HG03571 (cell line): ENCODE results near the gene METTL25.

Experiments used
- ATAC-seq: cut with Tn5 transposase; IDR thresholded peaks from one replicate; pipeline ENCODE4 v1.9.1; 2021; ENCODE audit not compliant: unreplicated experiment

METTL25 gene

DNA sequence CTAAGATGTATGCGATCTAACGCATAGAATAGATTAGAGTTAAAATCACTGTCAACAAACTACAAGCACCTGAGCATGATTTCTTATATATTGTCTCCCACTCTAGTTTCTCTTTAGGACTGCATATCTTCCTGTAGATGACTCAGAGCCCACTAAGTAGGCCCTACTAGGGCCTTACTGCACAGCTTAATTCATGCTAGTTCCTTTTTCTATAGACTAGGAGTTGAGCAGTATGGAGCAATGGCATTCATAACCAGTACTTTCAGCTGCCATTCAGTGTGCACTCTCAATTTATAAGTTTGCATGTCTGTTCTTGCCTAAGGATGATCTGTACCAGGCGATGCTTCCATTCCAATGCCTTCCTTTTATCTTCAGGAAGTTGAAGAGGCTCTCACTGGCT lies 103.5 kb downstream of the METTL25 start:
- no peak for ATAC-seq

DNA sequence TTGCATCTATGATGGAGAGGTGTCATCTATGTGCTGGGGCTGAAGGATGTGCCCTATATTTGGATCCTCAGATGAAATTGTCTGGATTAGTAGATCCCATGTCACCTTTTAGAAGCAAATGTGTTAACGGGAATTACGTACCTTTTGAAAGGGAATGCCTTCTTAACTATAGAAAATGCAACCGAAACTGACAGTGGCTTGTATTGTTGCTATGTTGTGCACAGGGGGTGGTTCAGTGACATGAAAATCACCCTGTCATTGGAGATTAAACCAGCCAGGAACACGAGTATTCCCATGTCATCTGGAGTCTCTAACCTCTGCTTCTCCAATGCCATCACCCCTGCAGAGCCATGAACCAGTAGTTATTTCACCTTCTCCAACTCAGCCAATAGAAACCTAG lies 110.2 kb downstream of the METTL25 start:
- no peak for ATAC-seq

DNA sequence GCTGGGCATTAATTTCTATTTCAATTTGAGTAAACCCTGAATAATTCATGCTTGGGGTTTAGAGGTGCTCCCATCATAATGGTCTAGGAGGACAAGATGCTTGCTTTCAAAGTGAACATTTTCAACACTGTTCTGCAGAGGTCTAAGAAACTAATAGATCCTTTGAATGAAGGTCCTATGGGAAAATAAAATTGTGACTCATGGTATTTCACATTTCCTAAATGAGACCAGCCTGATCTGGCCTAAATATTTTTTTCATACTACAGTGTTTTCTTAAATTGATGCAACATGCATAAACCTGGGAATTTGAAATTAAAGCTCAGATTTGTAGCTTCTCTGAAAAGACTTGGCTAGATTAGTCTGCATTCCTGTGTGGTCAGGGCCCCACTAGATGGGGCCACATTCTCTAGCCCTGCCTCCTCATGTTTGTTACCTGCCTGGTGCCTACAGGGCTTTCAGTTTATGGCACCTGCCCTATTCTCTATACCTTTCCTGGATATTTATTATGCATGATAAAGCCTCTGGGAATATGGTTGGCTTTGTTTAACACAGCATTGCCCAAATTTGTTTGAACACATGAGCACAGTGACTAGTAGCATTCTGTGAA lies 112.7 kb downstream of the METTL25 start:
- ATAC-seq, result no peak

DNA sequence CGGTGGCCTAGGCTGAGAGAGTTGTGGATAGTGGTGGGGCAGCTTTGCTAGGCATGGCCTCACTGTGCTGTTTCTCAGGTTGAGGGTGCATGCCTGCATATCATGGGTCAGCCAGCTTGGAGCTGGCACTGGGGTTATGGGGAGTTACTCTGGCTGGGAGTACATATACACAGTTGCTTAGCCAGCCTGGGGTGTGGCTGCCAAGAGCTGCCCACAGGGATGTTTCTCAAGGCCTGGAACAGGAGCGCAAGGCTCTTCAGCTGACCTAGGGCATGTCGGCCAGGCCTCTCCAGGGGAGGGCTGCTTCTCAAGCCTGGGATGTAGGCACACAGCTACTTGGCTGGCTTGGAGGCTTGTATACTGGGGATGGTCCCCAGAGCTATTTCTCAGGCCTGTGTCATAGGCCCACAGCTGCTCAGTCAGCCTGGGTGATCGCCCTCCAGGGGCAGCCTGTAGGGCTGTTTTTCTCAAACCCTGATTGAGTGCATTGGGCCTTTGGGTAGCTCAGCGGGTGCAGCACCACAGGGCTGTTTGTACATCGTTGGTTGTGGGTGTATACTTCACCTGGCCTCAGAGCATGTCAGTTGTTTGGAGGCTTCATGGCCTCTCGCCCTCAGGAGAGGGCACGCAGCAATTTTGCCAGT lies 114.9 kb downstream of the METTL25 start:
- ATAC-seq, result no peak

DNA sequence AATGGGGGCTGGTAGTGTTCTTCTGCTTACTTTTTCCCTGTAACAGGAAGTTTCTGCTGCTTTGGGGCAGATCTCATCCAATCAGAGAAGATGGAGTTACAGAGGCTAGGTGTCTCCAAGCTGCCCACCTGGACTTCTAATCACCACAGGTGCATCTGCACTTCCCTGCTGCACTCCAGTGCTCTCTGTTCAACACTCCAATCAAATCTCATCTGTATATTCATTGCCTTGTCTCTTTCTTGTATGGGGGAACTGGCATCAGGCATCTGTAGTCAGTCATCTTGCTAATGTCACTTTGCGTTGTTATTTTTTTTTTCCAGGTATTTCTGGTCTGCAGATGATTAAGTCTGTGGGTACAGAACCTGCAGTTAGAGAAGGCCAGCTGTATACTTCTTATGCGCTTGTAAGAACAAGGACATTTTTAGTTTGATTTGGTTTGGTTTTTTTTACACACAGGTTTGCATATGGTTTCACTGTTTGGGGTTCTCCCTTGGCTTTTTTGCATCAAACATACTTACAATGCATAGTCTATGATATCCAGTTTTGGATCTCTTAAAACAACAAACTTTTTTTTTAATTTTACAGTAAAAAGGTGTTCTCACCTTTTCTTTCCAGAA lies 116.0 kb downstream of the METTL25 start:
- ATAC-seq, result no peak

DNA sequence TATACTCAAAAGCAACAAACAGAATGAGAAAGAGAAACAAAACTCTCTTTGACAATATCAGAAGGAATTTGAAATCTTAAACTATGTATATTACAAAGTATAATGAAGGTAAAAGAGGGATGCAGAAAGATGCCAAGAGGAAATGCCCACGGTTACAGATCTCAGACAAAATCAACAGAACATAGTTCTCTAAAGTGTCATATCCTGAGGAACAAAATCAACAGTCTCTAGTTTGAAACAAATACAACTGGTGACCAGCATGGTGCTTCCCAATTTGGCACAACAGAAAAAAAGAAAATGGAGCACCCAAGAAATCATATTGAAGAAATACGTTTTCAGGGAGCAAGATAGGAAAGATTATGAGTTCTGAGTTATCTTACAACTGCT lies 116.5 kb downstream of the METTL25 start:
- ATAC-seq, result no peak

DNA sequence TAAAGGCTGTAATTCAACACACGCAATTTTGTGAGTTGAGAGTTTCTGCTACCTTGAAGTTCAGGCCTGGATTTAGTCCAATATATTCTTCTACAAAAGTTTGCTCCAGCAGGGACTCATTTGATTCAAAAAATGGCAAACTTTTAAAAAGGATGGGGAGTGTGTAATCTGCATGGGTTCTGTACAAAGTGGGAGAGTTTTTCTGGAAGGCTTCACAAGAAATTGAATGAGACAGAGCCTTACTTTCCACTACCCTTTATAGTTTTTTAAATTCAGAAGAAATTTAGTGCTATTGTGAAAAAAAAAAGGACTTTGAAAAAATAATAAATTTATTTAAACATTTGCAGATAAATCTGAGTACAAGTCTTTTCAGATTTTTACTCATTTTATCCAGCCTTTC lies 116.9 kb downstream of the METTL25 start:
- ATAC-seq, result no peak

DNA sequence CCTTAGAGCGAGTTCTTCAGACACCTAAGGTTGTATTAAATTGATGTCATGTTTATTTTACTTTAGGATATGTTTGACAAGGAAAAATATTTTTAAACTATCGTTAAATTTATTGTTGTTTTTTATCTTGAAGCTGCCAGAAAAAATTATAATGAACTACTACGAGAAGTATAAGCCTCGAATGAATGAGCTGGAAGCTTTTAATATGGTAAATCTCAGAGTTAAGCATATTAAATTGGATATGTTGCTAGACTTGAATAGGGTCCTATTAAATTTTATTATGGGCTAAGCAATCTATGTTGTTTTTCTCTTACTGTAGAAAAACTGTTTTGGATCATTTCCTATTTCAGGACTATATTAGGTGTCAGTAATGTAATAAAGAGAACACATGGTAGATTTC lies 118.2 kb downstream of the METTL25 start:
- no peak for ATAC-seq

DNA sequence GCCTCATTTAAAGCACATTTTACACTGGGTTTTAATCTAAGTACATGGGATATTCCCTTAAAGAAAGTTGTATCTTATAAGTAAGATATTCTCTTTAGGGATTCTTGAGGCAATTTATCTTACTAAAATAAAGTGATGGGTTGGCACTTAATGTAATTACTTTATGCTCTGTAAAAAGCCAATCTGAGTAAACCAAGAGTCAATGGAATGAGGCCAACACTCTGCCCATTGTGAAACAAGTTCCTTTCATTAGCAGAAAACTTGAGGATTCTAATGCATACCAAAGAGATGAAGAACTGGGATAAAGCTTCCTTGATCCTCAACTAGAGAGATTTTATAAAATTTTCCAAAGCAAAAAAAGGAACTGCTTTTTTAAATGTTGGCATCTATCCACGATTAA lies 121.2 kb downstream of the METTL25 start:
- no peak for ATAC-seq

DNA sequence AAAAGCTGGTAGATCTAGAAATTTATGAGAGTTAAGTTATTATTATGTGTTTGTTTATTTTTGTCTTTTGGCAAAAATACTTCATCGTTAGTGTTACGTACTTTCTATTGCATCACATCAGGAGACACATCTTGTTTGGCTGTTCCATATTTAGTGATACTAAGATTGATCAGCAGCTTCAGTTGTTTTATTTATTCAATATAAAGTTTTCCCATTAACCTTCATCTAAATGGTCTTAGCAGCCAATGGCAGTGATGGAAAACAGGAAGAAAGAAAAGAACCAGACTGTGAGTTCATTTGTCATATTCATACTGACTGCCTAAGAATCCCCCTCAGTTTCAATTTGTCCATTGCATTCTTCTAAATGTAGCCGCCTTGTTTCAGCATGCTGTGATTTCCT lies 122.3 kb downstream of the METTL25 start:
- ATAC-seq, result no peak

DNA sequence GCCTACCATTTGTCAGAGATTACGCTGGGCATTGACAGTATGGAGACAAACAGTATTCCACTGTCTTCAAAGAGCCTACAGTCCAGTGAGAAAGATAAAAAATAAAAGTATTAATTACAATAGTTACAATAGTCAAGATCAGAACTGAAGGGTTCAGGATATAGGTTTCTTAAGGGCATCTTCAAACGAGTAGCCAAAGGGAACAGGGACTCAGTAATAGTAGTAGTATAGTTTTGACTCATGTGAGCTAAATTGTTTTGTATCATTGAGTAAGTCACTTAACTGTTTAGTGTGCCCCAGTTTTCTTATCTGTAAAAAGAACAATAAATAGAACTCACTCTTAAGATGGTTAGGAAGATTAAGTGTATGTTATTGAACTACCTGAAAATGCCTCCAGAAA lies 123.6 kb downstream of the METTL25 start:
- no peak for ATAC-seq

DNA sequence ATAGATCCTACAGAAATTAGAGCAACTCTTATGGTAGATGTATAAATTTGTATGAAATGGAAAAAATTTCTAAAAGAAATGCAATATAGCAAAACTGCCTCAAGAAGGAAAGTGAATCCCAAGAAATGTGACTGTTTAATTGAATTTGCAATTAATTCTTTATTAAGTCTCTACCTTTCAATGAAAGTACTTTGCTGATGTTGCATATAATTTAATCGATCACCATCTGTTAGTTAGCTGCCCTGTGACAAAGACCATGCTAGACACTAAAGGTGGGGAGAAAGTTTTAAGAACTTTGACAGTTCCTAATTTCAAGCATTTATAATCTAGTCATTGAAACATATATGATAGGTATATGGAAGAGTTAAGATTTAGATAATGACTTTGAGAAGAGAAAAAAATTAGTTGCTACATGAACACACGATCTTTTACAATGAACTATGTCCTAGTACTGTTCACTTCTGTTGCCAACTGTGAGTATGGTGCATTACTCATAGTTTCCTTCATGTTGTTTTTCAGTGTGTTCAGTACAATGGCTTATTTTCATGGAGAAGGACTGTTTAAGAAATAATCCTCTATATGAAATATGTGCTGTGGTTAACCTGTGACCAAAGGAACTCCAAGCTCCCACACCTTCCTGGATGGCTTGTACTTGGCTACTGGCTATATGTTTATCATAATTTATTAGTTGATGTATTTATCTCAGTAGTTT lies 128.4 kb downstream of the METTL25 start:
- no peak for ATAC-seq

DNA sequence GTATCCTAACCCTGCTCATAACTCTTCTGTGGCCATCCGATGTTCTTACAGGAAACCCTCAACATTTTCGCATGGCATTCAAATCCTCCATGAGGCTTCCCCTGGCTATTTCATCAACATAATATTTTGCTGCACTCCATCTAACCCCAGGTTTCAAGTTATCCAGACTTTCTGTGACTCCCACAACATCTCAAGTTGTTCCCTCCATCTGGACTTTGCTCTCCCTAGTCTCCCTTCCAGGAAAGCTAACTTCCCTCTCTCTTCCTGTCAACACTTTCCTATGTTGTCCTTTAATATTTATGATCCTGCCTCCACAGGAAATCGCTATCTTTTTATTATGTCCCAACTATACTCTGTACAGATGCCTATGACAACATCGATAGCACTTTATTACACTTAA lies 146.1 kb downstream of the METTL25 start:
- no peak for ATAC-seq

DNA sequence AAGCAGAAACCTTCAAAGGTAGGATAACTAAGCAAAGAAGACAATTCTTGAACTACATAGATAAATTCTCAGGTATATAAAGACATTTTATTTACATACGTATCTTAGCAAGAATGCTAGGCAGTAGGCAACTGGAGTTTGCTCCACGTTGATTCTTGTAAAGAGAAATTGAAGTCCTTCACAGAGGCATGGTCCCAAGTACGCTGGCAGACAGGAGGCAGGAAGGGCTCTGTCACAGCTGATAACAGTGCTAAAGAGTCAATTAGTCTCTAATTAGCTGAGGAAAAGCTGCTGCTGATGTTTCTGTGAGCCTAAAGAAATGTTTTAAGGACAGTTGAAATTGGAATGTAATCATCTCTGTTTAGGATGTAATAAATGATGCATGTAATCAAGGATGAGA lies 146.8 kb downstream of the METTL25 start:
- no peak for ATAC-seq

DNA sequence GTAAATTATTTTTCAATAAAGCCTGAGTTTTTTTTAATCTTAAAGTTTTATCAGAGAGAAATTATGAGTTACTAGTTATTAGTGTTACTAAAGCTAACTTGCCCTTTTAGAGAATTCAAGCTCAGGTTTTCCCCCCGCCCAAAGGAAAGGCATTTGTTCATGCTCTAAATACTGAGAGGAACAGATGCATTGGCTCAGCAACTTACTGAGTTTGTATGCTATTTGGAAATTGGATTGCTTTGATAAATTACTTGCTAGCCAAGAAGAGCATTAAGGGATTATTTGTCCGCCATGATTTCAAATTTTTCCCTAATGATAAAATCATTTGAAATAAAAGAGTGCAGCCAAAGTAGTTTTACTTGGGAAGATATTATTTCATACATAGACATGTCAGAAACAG lies 149.4 kb downstream of the METTL25 start:
- no peak for ATAC-seq

DNA sequence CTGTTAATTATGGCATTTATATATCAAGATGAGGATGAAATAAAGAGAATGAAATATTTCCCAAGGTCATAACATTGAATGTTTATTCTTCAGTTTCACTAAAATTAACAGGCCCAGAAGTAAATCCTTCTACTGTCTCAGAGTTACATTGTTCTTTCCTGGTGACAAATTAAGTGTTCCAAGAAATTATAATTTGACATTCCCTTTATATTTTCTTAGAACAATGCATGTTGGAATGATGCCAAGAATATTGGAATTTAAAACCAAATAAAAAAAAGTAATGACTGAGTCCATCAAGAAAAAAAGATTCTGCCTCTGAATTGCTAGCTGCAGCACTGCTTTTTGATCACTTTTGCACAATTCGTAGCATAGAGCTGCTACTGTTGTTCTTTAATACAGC lies 152.1 kb downstream of the METTL25 start:
- no peak for ATAC-seq

DNA sequence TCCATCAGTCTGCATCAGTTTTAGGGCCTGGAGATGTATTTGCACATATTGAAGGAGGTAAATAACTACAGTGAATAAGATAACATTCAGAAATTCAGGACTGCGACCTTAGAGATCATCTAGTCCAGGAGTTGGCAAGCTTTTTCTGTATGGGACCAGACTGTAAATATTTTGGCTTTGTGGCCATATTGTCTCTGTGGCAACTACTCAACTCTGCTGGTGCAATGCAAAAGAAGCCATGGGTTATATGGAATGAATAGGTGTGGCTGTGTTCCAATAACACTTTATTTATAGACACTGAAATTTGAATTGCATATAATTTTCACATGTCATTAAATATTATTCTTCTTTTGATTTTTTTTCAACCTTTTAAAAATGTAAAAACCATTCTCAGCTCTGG lies 156.6 kb downstream of the METTL25 start:
- ATAC-seq, result no peak

DNA sequence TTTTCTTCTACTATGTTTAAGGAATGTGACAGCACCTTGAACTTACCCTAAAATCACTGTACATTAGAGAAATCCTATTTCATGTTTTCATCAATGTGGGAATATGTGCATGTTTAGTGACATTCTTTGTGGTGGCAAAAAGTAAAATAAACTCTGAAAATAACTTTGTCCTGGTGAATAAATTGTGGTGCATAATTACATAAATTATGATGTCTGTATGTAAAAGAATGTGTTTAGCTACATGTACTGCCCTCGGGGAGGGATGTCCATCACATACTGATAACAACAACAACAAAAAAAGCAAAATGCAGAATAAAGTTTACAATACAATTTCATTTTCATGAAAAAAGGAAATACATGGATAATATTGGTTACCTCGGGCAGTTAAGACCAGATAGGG lies 157.3 kb downstream of the METTL25 start:
- no peak for ATAC-seq

DNA sequence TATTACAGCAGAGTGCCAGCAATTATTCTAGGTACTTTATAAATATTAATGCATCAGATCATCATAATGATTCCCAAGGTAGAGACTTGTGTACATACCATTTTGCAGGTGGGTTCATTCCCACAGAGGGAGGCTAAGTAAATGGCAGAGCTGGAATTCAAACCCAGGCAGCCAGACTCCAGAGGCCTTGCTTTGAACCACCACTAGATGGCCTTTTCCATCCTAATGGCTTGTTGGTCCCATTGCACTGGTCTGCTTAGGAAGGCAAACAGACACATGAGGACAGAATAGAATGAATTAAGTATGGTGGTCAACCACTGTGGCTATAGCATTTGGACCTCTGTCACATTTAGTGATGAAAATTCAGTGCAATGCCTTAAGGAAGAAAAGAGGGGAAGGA lies 158.7 kb downstream of the METTL25 start:
- peak; percentile 85 for ATAC-seq

DNA sequence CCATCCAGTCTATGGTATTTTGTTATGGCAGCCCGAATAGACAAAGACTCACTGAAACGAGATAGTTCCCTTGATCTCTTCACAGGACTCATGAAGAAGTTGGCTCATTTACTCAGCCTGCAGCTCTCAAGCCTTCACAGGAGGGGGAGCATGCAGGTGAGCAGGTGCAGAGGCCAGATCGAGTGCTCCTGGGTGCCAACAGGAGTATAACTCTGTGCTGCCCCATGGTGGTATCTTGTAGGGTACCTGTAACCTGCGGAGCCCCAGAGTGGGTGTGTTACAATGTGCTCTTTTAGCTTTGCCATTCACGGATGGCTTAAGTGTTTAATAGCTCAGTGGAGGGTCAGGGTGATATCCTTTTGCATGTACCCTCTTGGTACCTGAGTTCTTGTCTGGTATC lies 159.5 kb downstream of the METTL25 start:
- ATAC-seq, result no peak

DNA sequence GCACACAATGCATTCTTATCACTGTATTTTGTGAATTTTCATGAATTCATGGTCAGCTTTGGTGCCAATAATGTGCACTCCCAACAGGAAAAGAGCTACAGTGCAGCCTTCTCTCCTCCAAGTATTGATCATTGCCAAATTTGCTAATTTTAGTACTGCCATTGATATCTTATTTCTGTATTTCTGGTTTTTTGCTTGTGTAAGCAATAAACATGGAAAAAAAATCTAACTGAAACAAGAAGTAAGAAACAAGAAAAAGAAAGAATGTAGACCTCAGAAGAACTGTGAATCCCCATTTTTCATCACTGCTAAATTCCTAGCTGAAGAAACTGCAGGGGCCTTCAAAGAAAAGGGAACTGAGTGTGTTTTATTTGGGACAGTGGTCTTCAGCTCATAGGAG lies 161.2 kb downstream of the METTL25 start:
- ATAC-seq, result no peak

DNA sequence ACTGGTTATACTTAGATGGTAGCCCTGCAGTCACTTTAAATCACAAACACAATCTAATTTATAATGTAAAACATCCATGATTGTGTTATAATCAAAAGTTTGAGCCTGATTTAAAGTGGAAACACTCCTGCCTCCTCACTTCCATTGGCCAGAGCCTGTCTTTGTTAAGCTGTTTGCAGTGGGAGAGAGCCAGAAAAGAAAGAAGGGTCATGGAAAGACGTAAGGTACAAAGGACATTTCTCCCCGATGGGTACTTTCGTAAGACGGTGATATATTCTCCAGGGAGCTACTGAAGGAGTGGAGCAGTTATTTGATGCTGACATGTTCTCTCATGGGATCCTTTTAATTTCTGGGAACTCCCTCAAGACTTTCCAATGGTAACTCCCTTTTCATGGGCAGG lies 164.0 kb downstream of the METTL25 start:
- no peak for ATAC-seq
